ENCODE results near the gene PCARE. TPM values are rescaled to one million over a fixed set of nuclear protein-coding genes. Genes with fewer than 3 reads are reported as not detected.

Gene PCARE
- total RNA-seq (ENCODE audit: low replicate concordance), result under 0.01 and 0.08 TPM in 2 replicates

DNA sequence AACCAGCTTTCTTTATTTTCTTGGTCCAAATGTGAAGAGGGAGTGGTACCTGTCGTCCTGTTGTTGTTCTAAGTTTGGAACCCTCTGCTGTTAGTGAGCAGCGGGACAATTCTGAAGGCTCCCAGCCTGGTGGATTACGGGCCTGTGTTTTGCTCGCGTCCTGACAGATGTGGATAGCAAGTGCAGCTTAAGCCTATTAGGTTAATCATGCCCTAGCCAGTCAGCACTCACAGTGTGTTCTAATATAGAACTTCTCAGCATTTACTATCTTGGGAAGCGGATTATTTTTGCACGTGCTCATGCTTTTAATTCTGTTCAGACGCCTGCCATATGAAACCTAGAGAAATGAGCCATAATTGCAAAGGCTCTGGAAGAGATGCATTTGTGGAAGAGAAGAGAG is at the start of gene PCARE:
Gene PCARE (minus strand): TSS at position 113 of the 400 bp plus-strand sequence. CDS start 262 bp downstream, outside the sequence.
- no peak within 1 kb of the TSS for H3K4me3 ChIP-seq (ENCODE audit: low read depth, low read length)
- TF ChIP-seq, protein P1, sequence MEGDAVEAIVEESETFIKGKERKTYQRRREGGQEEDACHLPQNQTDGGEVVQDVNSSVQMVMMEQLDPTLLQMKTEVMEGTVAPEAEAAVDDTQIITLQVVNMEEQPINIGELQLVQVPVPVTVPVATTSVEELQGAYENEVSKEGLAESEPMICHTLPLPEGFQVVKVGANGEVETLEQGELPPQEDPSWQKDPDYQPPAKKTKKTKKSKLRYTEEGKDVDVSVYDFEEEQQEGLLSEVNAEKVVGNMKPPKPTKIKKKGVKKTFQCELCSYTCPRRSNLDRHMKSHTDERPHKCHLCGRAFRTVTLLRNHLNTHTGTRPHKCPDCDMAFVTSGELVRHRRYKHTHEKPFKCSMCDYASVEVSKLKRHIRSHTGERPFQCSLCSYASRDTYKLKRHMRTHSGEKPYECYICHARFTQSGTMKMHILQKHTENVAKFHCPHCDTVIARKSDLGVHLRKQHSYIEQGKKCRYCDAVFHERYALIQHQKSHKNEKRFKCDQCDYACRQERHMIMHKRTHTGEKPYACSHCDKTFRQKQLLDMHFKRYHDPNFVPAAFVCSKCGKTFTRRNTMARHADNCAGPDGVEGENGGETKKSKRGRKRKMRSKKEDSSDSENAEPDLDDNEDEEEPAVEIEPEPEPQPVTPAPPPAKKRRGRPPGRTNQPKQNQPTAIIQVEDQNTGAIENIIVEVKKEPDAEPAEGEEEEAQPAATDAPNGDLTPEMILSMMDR (IDR thresholded peaks at IDR 0.05; ENCODE audit: insufficient read depth, low read length), result no peak
- no peak for DNase-seq (ENCODE audit: low read depth)

DNA sequence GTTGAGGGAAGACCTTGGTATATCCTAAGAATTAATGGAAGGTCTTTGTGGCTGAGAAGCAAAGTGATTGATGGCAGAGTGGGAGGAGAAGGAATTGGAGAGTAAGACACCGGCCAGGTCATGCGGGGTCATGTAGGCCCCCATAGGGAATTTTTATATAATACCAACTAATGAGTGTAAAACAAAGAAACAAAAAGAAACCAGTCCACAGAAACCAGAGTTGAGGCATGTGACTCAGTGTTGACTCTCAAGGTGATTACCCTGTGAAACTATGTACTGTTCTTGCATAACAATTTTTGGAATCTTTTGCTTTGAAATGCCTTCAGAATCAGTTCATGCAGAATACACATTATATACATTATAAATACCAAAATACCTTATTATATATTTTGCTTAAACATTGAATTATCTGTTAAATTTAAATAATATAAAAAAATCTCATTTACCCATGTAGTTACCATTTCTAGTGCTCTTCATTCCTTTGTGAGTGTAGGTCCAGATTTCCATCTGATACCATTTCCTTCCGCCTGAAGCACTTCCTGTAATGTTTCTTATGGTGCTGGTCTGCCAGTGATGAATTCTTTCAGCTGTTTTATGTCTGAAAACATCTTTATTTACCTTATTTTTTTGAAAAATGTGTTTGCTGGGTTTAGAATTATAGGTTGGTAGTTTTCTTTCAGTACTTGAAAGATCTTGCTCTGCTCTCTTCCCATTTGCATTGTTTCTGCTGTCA is 49.5 kb upstream of the PCARE start:
- no peak overlapping the region for H3K4me3 ChIP-seq (ENCODE audit: low read depth, low read length)

DNA sequence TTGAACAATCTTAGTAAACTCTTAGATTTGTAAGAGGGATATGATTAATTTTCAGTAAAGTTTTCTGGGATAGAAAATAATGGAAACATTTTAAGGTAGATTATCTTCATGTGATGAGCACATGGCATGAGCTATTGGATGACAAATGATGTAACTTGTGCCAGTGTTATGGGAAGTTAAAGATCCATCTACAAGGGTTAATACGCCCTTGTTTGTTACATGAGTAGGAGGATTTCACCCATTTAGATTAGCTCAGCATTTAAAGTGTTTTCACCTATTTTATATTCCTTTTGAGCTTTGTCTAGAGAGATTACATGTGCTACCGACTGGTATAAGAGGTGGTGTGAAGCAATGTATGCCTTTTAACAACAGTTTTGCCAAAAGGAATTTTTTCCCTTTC is 46.5 kb upstream of the PCARE start:
- TF ChIP-seq, protein P1 (IDR thresholded peaks at IDR 0.05; ENCODE audit: insufficient read depth, low read length), result no peak
- H3K4me3 ChIP-seq (ENCODE audit: low read depth, low read length), result no peak overlapping the region
- no peak for DNase-seq (ENCODE audit: low read depth)

More for the DNA sequence above, 49.5 kb upstream of the PCARE start:
- peak; percentile 88 for DNase-seq (ENCODE audit: low read depth)
- TF ChIP-seq, protein P1 (IDR thresholded peaks at IDR 0.05; ENCODE audit: insufficient read depth, low read length), result no peak

DNA sequence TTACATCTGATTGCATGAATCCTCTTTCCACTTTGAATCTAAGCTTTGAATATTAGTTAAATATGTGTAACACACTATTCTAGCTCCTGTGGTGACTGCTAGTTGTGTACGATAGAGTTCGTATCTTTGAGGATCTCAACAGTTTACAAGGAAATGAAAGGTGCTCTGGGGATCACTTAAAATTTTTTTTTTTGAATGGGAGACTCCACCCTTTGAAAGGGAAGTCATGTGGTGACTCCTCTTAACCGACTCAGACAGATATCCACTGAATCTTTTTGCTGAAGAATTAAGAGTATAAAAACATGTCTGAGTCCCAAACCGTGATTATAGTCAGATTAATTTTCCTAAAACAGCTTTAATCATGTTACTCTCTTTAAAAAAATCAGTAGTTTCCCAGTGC is 44.9 kb upstream of the PCARE start:
- no peak for DNase-seq (ENCODE audit: low read depth)
- no peak overlapping the region for H3K4me3 ChIP-seq (ENCODE audit: low read depth, low read length)
- TF ChIP-seq, protein P1 (IDR thresholded peaks at IDR 0.05; ENCODE audit: insufficient read depth, low read length), result no peak

DNA sequence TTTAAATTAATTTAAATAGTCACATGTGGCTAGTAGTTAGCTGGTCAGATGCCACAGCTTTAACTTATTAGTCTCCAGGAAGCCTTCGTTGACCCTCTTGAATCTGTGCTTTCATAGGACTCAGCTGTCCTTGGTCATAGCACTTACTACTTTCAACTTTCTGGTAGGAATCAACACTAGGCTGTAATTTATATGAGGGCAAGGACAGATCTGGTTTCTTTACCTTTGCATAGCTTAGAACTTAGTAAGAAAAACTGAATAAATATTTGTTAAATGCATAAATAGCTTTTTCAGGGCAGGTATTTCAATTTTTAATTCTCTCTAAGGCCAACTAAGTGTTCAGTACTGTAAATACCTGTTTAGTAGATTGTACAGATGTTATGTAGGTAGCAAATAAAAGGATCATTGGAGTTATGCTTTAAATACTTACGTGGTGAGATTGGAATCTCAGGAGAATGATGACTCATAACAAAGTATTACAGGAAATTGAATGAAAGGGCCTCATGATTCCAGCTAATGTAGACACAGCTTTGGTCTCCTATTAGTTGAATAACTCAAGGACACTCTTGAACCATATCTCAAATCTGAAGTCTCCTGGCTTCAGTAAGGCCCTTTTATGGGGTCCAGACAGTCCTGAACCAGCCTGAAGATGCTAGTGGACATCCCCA is 43.4 kb upstream of the PCARE start:
- peak; percentile 75 for DNase-seq (ENCODE audit: low read depth)
- TF ChIP-seq, protein P1 (IDR thresholded peaks at IDR 0.05; ENCODE audit: insufficient read depth, low read length), result no peak
- H3K4me3 ChIP-seq (ENCODE audit: low read depth, low read length), result no peak overlapping the region

DNA sequence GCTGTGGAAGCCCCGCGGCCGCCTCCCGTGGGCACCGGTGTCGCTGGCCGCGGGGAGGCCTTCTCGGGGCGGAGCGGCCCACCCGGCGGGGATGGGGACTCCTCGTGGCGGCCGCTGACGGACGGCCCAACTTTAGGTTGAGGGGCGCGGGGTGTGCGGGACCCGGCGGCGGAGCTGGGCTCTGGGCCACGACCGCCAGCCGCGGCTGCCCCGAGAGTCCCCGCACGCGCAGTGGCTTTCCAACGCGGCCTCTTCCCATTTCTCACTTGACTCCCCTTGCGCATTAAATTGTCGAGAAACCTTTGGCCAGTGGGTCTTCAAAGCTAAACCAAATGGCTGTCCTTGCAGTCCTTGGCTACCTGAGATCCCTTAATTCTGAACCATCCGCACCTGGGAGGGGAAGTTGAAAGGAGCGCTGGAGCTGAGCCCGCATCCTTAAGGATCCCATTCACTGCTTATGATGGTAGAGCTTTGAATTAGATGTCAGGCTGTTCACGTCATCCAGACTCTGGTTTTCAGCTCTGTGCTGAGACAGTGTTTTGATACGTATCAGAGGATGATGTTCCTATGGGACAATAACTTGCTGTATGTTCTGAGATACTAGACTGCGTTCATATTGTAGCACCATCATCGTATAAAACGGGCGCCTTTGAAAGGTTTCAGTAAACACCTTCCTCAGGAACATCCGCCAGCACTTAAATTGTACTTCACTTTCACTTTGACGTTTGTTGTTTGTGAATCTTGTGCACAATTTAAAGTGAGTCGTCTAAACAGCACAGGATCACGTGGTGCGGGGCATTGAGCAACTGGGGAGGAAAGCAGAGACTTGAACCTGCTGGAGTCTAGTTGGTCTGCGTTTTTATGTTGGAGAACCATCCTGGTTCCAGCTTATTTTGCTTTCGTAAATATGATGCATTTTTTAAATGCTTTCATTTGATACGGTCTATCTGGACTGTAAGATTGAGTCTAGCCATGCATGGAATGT is 41.8 kb upstream of the PCARE start:
- H3K4me3 ChIP-seq (ENCODE audit: low read depth, low read length), result peak overlapping the region; percentile 68
- peak; percentile 89 for DNase-seq (ENCODE audit: low read depth)
- TF ChIP-seq, protein P1 (IDR thresholded peaks at IDR 0.05; ENCODE audit: insufficient read depth, low read length), result no peak
